SK-N-SH treated with all-trans-retinoic acid at 6 μM for 48 hours (cell line): ENCODE measurements around the gene BLM.
A peak's percentile ranks its signal among the peaks of the same experiment; 100 is the strongest.

Source experiments
- ATAC-seq: fragments of 200-7000 bp; cut with Tn5 transposase; 3 replicates; pipeline ENCODE4 v1.9.1; 2020; ENCODE audit warnings: mild to moderate bottlenecking, moderate library complexity
- ARNTL ChIP-seq: fragments of 450-650 bp; formaldehyde crosslinking; IDR thresholded peaks from 2 replicates; pipeline ENCODE4 v1.5.0; 2020; ENCODE audit warnings: low read depth, mild to moderate bottlenecking, moderate library complexity, borderline replicate concordance
- BACH2 ChIP-seq: fragments of 250-450 bp; sonication (Bioruptor Pico); IDR thresholded peaks from 2 replicates; pipeline ENCODE4 v1.9.0; 2021; ENCODE audit warnings: mild to moderate bottlenecking, borderline replicate concordance
- CSDC2 ChIP-seq: fragments of 250-450 bp; sonication (Bioruptor Pico); IDR thresholded peaks from 2 replicates; pipeline ENCODE4 v1.5.0; 2020; ENCODE audit warnings: mild to moderate bottlenecking, moderate library complexity
- CSRNP3 ChIP-seq: fragments of 250-450 bp; sonication (Bioruptor Pico); IDR thresholded peaks from 2 replicates; pipeline ENCODE4 v1.5.1; 2021; ENCODE audit warnings: mild to moderate bottlenecking, moderate library complexity
- ESRRG ChIP-seq: fragments of 250-450 bp; sonication (Bioruptor Pico); IDR thresholded peaks from 2 replicates; pipeline ENCODE4 v1.6.1; 2021; ENCODE audit warnings: mild to moderate bottlenecking
- GLIS3 ChIP-seq: fragments of 250-450 bp; sonication (Bioruptor Pico); IDR thresholded peaks from 2 replicates; pipeline ENCODE4 v1.5.0; 2020; ENCODE audit warnings: mild to moderate bottlenecking, moderate library complexity
- ISL1 ChIP-seq: fragments of 250-450 bp; sonication (Bioruptor Pico); IDR thresholded peaks from 2 replicates; pipeline ENCODE4 v2.1.2; 2022; ENCODE audit warnings: mild to moderate bottlenecking, moderate library complexity
- OSR1 ChIP-seq: fragments of 250-450 bp; sonication (Bioruptor Pico); IDR thresholded peaks from 2 replicates; pipeline ENCODE4 v1.8.0; 2022; ENCODE audit warnings: moderate library complexity, mild to moderate bottlenecking, inconsistent platforms
- PATZ1 ChIP-seq: fragments of 250-450 bp; sonication (Bioruptor Pico); IDR thresholded peaks from 2 replicates; pipeline ENCODE4 v1.8.0; 2020; ENCODE audit warnings: mild to moderate bottlenecking, moderate library complexity, borderline replicate concordance
- PPARA ChIP-seq: fragments of 250-450 bp; sonication (Bioruptor Pico); IDR thresholded peaks from 2 replicates; pipeline ENCODE4 v1.5.0; 2020; ENCODE audit warnings: mild to moderate bottlenecking, borderline replicate concordance
- RARB ChIP-seq: fragments of 250-450 bp; sonication (Bioruptor Pico); IDR thresholded peaks from 2 replicates; pipeline ENCODE4 v1.8.0; 2021; ENCODE audit warnings: mild to moderate bottlenecking, moderate library complexity
- SNAI2 ChIP-seq: fragments of 250-450 bp; sonication (Bioruptor Pico); IDR thresholded peaks from 2 replicates; pipeline ENCODE4 v1.5.0; 2020; ENCODE audit warnings: mild to moderate bottlenecking, moderate library complexity
- TCF4 ChIP-seq: fragments of 250-450 bp; sonication (Bioruptor Pico); IDR thresholded peaks from 2 replicates; pipeline ENCODE4 v1.8.0; 2021; ENCODE audit warnings: mild to moderate bottlenecking, moderate library complexity, borderline replicate concordance
- TOX ChIP-seq: fragments of 250-450 bp; sonication (Bioruptor Pico); IDR thresholded peaks from 2 replicates; pipeline ENCODE4 v1.8.0; 2021; ENCODE audit warnings: mild to moderate bottlenecking, moderate library complexity, borderline replicate concordance
- ZC3H10 ChIP-seq: fragments of 250-450 bp; sonication (Bioruptor Pico); IDR thresholded peaks from 2 replicates; pipeline ENCODE4 v1.5.1; 2021; ENCODE audit warnings: mild to moderate bottlenecking, moderate library complexity
- ZFP3 ChIP-seq: fragments of 250-450 bp; sonication (Bioruptor Pico); IDR thresholded peaks from 2 replicates; pipeline ENCODE4 v1.5.0; 2020; ENCODE audit warnings: mild to moderate bottlenecking, moderate library complexity
- ZFP30 ChIP-seq: fragments of 450-650 bp; formaldehyde crosslinking; IDR thresholded peaks from 2 replicates; pipeline ENCODE4 v1.5.0; 2022; ENCODE audit warnings: mild to moderate bottlenecking, moderate library complexity
- ZNF565 ChIP-seq: fragments of 450-650 bp; formaldehyde crosslinking; conservative IDR thresholded peaks from 2 replicates; pipeline ENCODE4 v1.5.0; 2020; ENCODE audit warnings: low read depth, mild to moderate bottlenecking, moderate library complexity
- ZNF70 ChIP-seq: fragments of 450-650 bp; formaldehyde crosslinking; IDR thresholded peaks from 2 replicates; pipeline ENCODE4 v1.5.0; 2020; ENCODE audit warnings: mild to moderate bottlenecking, moderate library complexity
- ZNF8 ChIP-seq: fragments of 450-650 bp; formaldehyde crosslinking; IDR thresholded peaks from 2 replicates; pipeline ENCODE4 v1.5.0; 2020; ENCODE audit warnings: mild to moderate bottlenecking, moderate library complexity
- TF ChIP-seq, protein P1 (sequence below): fragments of 250-450 bp; sonication (Bioruptor Pico); IDR thresholded peaks from 2 replicates; pipeline ENCODE4 v1.8.0; 2021; ENCODE audit warnings: low read depth, mild to moderate bottlenecking, moderate library complexity, borderline replicate concordance
- TF ChIP-seq, protein P2 (sequence below): fragments of 250-450 bp; sonication (Bioruptor Pico); IDR thresholded peaks from 2 replicates; pipeline ENCODE4 v1.5.1; 2020; ENCODE audit warnings: low read depth, mild to moderate bottlenecking, moderate library complexity

BLM gene

DNA sequence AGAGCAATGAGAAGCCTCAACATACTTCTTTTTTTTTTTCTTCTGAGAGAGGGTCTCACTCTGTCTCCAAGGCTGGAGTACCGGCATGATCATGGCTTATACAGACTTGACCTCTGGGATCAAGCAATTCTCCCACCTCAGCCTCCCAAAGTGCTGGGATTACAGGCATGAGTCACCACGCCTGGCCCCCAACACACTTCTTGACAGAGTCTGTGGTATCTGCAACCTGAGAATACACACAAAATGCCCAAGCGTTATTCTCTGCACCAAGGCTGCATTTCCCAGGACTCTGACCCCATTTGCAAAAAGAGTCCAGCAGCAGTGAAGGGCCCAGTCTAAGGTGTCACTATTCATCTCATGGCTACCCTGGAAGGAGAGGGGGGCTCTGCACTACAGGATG lies 42.7 kb upstream of the BLM start:
- TF ChIP-seq PATZ1 (CRISPR knock-in tag) (no peak), SNAI2 (no peak), ZFP3 (no peak), CSDC2 (CRISPR knock-in tag) (no peak), ARNTL (no peak), RARB (CRISPR knock-in tag) (no peak), TOX (CRISPR knock-in tag) (no peak), OSR1 (CRISPR knock-in tag) (no peak), ZNF8 (CRISPR knock-in tag) (no peak), TCF4 (CRISPR knock-in tag) (no peak), CSRNP3 (no peak), ZNF70 (no peak), PPARA (no peak), ISL1 (CRISPR knock-in tag) (no peak), ZNF565 (CRISPR knock-in tag) (no peak)
- TF ChIP-seq, protein P1, sequence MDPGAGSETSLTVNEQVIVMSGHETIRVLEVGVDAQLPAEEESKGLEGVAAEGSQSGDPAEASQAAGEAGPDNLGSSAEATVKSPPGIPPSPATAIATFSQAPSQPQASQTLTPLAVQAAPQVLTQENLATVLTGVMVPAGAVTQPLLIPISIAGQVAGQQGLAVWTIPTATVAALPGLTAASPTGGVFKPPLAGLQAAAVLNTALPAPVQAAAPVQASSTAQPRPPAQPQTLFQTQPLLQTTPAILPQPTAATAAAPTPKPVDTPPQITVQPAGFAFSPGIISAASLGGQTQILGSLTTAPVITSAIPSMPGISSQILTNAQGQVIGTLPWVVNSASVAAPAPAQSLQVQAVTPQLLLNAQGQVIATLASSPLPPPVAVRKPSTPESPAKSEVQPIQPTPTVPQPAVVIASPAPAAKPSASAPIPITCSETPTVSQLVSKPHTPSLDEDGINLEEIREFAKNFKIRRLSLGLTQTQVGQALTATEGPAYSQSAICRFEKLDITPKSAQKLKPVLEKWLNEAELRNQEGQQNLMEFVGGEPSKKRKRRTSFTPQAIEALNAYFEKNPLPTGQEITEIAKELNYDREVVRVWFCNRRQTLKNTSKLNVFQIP (CRISPR knock-in tag): no peak
- ATAC-seq: peak; percentile 79

GRCh38 chr15:90675464-90675863 lies 41.7 kb upstream of the BLM start:
- TF ChIP-seq RARB (CRISPR knock-in tag) (no peak), ARNTL (no peak)
- no peak for ATAC-seq

GRCh38 chr15:90677807-90678790 lies 39.0 kb upstream of the BLM start:
- TF ChIP-seq ZC3H10 (CRISPR knock-in tag) (no peak), PPARA (no peak), ZFP30 (no peak)
- TF ChIP-seq, all 23 proteins: peak for 0
- ATAC-seq: no peak

GRCh38 chr15:90679959-90680358 lies 37.2 kb upstream of the BLM start:
- no peak for ATAC-seq
- TF ChIP-seq TOX (CRISPR knock-in tag): no peak
- TF ChIP-seq PPARA: no peak
- no peak for TF ChIP-seq RARB (CRISPR knock-in tag)
- TF ChIP-seq OSR1 (CRISPR knock-in tag): no peak
- TF ChIP-seq, protein P2, sequence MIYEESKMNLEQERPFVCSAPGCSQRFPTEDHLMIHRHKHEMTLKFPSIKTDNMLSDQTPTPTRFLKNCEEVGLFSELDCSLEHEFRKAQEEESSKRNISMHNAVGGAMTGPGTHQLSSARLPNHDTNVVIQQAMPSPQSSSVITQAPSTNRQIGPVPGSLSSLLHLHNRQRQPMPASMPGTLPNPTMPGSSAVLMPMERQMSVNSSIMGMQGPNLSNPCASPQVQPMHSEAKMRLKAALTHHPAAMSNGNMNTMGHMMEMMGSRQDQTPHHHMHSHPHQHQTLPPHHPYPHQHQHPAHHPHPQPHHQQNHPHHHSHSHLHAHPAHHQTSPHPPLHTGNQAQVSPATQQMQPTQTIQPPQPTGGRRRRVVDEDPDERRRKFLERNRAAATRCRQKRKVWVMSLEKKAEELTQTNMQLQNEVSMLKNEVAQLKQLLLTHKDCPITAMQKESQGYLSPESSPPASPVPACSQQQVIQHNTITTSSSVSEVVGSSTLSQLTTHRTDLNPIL: no peak
- TF ChIP-seq BACH2 (CRISPR knock-in tag): no peak
- TF ChIP-seq GLIS3 (CRISPR knock-in tag): no peak

DNA sequence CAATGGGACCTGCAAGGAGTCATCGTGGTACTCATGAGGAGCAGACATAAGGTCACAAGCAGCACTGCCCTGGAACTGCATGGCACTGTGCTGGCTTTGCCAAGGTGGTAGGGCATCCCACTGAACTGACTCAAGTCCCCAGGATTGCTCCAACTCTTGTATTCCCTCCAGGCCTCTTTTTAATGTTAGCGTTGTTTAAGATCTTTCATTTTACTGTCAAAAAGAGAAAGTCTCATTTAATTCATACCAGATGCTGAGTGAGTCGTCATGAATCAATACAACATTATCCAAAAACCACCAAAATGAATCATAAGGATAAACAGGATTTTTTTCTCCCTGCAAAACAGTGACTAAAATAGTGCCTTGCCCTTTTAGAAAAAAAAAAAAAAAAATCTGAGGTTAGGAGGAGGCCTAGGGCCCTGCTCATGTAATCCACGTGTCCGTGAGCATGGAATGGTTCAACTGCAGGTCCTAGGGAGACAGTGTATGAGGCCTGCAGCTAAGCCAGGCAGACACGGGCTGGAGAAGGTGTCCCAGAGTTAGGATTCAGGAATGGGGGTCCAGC lies 36.7 kb upstream of the BLM start:
- ATAC-seq: peak; percentile 96

More for the DNA sequence above, 36.7 kb upstream of the BLM start:
- TF ChIP-seq OSR1 (CRISPR knock-in tag) (0 out of 2 replicates have a peak, but pooled peaks have one; percentile 24), ISL1 (CRISPR knock-in tag) (no peak), ESRRG (CRISPR knock-in tag) (no peak), PPARA (no peak), TOX (CRISPR knock-in tag) (peak; percentile 49; the same call in 1 of the 2 replicates), ARNTL (no peak), TCF4 (CRISPR knock-in tag) (no peak), ZC3H10 (CRISPR knock-in tag) (no peak), ZNF70 (no peak), CSDC2 (CRISPR knock-in tag) (peak; percentile 51; the same call in 1 of the 2 replicates)
- TF ChIP-seq, protein P2: no peak
